ENCODE measurements around the gene HOXA1.

The HOXA1 gene

DNA sequence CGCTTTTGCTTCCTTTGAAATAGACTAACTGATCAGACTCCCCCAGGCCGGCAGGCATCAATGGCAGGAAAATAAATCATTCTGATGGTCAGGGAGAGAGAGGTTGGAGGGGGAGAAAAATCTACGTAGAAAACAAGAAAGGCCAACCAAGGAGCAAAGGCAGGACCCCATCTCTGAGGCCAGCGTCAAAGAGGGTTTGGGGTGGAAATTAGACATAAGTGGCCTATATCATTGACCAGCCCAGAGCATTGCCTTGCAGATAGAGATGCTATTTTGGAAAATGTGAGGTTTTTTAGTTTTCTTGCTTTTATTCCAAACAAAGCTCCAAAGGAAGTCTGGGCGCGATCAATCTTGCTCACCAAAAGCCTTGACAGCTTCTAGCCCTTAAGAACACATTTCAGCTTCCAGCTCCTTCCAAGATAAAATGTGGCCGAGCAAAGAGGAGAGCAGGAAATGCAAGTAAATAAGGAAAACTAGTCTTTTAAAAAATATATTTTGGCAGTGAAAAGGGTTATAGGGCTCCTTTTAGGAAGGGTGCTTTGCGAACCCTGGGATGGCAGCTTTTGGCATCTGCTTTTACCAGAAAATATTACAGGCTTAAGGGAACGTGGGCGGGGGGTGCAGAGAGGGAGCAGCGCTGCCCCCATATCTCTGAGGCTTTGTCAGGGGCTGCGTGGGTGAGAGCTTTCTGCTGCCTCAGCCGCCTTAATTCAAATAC is 8.7 kb upstream of the HOXA1 start:
- in situ Hi-C loops (cut with HindIII; ENCODE audit: low sequenced_read_pairs), result no loop called here
- H3K4me3 ChIP-seq (ENCODE audit: low read depth, low read length), result peak overlapping the region; percentile 91
- DNase-seq (ENCODE audit: low read depth), result no peak
- TF ChIP-seq, protein P1, sequence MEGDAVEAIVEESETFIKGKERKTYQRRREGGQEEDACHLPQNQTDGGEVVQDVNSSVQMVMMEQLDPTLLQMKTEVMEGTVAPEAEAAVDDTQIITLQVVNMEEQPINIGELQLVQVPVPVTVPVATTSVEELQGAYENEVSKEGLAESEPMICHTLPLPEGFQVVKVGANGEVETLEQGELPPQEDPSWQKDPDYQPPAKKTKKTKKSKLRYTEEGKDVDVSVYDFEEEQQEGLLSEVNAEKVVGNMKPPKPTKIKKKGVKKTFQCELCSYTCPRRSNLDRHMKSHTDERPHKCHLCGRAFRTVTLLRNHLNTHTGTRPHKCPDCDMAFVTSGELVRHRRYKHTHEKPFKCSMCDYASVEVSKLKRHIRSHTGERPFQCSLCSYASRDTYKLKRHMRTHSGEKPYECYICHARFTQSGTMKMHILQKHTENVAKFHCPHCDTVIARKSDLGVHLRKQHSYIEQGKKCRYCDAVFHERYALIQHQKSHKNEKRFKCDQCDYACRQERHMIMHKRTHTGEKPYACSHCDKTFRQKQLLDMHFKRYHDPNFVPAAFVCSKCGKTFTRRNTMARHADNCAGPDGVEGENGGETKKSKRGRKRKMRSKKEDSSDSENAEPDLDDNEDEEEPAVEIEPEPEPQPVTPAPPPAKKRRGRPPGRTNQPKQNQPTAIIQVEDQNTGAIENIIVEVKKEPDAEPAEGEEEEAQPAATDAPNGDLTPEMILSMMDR (IDR thresholded peaks at IDR 0.05; ENCODE audit: low read depth, low read length, missing control alignments), result no peak

DNA sequence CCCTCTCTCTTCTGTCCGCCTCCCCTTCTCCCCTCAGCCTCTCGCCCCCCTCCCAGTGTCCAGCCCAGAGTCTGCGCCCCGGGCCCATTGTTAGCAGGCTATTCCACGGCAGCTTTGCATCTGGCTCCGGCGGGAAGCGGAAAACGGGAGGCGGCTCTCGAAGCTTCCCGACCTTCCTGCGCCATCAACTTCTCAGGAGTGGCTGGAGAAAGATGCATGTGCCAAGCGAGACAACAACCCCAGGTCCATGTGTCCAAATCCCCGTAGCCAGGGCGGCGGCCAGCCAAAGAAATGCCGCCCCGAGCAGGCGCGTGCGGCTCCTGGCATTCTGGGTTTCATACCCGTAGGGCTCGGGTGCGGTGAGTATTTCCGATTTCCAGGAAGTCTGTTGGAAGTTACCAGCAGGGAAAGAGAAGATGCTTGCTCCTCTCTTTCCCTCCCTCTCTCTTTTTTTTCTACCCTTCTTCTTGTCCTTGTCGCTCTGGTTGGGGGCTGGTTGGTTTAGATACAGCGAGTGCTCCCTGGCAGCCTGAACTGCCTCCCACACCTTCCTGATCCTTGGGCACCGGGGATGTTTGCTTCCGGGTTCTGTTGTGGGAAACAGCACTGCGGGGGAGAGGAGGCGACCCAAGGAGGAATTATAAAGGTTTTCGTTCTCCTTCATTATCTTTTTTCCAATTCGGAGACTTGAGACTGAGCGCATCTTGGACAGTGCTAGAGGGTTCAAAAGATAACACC is 7.9 kb upstream of the HOXA1 start:
- DNase-seq (ENCODE audit: low read depth), result no peak
- H3K4me3 ChIP-seq (ENCODE audit: low read depth, low read length), result peak overlapping the region; percentile 91
- in situ Hi-C loops (cut with HindIII; ENCODE audit: low sequenced_read_pairs), result no loop called here
- TF ChIP-seq, protein P1 (IDR thresholded peaks at IDR 0.05; ENCODE audit: low read depth, low read length, missing control alignments), result no peak

DNA sequence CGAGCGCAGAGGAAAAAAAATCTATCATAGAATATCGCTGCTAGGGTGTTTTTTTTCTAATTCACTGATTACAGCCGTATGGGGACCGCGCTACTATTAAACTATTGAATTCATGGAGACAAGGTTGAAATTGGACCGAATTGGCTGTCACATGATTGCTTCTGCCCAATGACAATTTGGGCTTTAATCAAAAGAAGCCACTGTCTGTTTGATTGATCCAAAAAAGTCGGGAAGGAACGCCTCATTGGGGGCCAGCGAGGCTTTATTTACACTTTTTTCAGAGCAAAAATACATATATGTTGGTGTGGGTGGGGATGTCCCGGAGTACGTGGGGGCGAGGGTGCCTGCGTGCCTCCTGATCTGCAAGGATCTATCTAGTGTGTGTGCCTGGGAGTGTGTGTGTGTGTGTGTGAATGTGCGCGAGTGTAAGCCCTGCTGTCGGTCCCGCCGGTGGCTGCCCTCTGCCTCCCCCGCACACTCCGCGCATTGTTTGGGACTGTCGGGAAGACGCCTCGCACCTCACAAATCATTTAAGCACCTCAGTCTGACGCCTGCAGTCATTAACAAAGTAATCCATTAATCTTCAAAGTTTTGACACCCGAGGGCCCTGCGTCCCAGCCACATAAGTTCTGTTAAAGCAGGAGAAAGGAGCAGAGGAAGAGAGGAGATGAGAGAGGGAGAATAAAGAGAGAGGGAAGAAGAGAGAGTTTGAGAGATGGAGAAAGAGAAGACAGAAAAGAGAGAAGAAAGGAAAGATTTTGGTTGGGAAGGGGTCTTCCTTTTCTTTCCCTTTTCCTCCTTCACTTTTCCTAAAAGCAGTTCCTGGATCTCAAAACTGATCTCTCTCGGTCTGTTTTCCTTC is 7.0 kb upstream of the HOXA1 start, which contains the start of gene HOXA2:
Gene HOXA2, minus strand, starts transcription at position 103 of the 862 bp plus-strand sequence. CDS start 183 bp downstream, outside the sequence.
- in situ Hi-C loops (cut with HindIII; ENCODE audit: low sequenced_read_pairs), result no loop called here
- DNase-seq (ENCODE audit: low read depth), result no peak
- peak within 1 kb of the TSS; percentile 91 for H3K4me3 ChIP-seq (ENCODE audit: low read depth, low read length)
- TF ChIP-seq, protein P1 (IDR thresholded peaks at IDR 0.05; ENCODE audit: low read depth, low read length, missing control alignments), result no peak

DNA sequence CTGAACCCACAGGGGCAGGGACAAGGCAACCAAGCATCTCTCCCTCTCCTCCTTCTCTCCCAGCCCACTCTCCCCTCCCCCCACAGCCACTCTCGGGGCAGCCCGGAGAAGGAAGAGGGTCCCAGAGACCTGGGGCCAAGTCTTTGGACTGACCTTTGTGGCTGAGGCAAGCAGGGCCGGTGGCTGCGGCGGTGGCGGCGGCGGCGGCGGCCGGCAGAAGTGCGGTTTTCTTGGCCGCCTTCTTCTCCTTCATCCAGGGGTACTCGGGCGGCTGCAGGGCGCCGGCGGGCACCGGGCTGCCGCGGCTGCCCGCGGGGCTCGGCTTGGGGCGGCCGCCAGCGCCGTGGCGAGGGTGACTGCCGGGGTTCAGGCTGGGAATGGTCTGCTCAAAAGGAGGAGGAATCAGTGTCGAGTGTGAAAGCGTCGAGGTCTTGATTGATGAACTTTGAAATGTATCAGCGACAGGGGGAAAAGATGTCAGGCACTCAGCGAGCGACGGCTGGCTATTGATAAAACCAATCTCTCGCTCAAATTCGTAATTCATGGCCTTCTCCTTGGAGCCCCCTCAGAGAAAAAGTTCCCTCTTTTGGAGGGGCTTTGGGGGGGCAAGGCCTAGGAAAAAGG is 6.3 kb upstream of the HOXA1 start:
- TF ChIP-seq, protein P1 (IDR thresholded peaks at IDR 0.05; ENCODE audit: low read depth, low read length, missing control alignments), result no peak
- in situ Hi-C loops (cut with HindIII; ENCODE audit: low sequenced_read_pairs), result no loop called here
- no peak for DNase-seq (ENCODE audit: low read depth)
- peak overlapping the region; percentile 91 for H3K4me3 ChIP-seq (ENCODE audit: low read depth, low read length)

DNA sequence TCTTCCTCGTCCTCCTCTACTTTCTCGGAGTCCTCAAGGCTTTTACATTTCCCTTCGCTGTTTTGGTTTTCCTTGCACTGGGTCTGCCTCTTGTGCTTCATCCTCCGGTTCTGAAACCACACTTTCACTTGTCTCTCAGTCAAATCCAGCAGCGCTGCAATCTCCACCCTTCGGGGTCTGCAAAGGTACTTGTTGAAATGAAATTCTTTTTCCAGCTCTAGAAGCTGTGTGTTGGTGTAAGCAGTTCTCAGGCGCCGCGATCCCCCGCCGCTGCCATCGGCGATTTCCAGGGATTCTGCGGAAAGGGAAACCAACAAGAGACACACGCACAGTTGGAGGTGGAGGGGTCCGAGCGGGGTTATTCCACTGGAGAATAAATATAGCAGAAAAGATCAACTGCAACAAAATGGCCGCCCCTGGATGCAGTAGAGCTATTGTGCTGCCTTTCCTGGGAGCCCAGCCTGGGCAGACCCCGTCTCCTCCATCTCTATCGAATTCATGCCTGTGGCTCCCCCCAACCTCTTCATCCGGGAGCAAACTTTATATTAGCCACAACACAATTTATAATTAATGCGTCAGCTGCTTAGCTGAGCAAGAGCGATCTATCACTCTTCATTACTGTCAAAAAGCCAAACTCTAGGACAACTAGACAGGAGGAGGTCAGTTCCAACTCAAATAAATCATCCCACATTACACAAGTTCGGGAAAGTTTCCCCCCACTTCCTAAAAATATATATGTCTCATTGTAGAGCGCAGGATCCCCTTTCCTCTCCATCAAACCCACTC is 5.6 kb upstream of the HOXA1 start:
- in situ Hi-C loops (cut with HindIII; ENCODE audit: low sequenced_read_pairs), result no loop called here
- H3K4me3 ChIP-seq (ENCODE audit: low read depth, low read length), result peak overlapping the region; percentile 91
- no peak for DNase-seq (ENCODE audit: low read depth)
- TF ChIP-seq, protein P1 (IDR thresholded peaks at IDR 0.05; ENCODE audit: low read depth, low read length, missing control alignments), result no peak

Data from astrocyte of the cerebellum (primary cell).